ENCODE data around the gene PRRX2. TPM values are rescaled to one million over a fixed set of nuclear protein-coding genes. Genes with fewer than 3 reads are reported as not detected.

Gene PRRX2
- total and polyA plus RNA-seq, 2 of the 4 experiments (the other 2 are of a cell fraction): 12.7 to 35.5 TPM

- H3K4me3 ChIP-seq (ENCODE audit: insufficient read depth, low read depth, low read length): no peak overlapping the region; the same call in 1 of the 2 replicates
- H3K27ac ChIP-seq (ENCODE audit: insufficient read depth, low read length): peak overlapping the region; percentile 75
- peaks cover 33% of the 10 kb centered on the region for H3K4me1 ChIP-seq (ENCODE audit: control insufficient read depth, insufficient read depth, low read length)
- peak overlapping the region; percentile 35; the same call in 1 of the 2 replicates for H2BK20ac ChIP-seq (ENCODE audit: low read depth, low read length)
- dilution Hi-C loops (cut with HindIII; ENCODE audit: low sequenced_read_pairs, unreplicated experiment): no loop called here
- peak overlapping the region; percentile 88 for H4K91ac ChIP-seq (ENCODE audit: insufficient read depth, low read depth, low read length)
- peaks cover 32% of the 10 kb centered on the region for H4K20me1 ChIP-seq (ENCODE audit: insufficient read depth, low read length)
- ATAC-seq (ENCODE audit: low read depth) (no peak), DNase-seq (no peak)
- POLR2A ChIA-PET (ENCODE audit: unreplicated experiment): no interaction called here
- peak overlapping the region; percentile 90 for H3K14ac ChIP-seq (replicated peaks; ENCODE audit: low read depth, low read length)
- no peak for TF ChIP-seq MXI1 (IDR thresholded peaks at IDR 0.05; ENCODE audit: borderline replicate concordance, low read depth, low read length)
- TF ChIP-seq, protein P1, sequence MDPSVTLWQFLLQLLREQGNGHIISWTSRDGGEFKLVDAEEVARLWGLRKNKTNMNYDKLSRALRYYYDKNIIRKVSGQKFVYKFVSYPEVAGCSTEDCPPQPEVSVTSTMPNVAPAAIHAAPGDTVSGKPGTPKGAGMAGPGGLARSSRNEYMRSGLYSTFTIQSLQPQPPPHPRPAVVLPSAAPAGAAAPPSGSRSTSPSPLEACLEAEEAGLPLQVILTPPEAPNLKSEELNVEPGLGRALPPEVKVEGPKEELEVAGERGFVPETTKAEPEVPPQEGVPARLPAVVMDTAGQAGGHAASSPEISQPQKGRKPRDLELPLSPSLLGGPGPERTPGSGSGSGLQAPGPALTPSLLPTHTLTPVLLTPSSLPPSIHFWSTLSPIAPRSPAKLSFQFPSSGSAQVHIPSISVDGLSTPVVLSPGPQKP (IDR thresholded peaks at IDR 0.05; ENCODE audit: borderline replicate concordance, low read depth, low read length): no peak
- TF ChIP-seq, protein P2, sequence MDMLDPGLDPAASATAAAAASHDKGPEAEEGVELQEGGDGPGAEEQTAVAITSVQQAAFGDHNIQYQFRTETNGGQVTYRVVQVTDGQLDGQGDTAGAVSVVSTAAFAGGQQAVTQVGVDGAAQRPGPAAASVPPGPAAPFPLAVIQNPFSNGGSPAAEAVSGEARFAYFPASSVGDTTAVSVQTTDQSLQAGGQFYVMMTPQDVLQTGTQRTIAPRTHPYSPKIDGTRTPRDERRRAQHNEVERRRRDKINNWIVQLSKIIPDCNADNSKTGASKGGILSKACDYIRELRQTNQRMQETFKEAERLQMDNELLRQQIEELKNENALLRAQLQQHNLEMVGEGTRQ (IDR thresholded peaks at IDR 0.05; ENCODE audit: low read depth, low read length): no peak
- TF ChIP-seq MAFK (IDR thresholded peaks at IDR 0.05; ENCODE audit: low read depth, low read length): no peak
- no peak for TF ChIP-seq FOS (IDR thresholded peaks at IDR 0.05; ENCODE audit: low read depth, low read length)
- no peak for TF ChIP-seq BHLHE40 (IDR thresholded peaks at IDR 0.05; ENCODE audit: low read depth, low read length)
- TF ChIP-seq RAD21 (IDR thresholded peaks at IDR 0.05; ENCODE audit: low read length): no peak
- no peak for TF ChIP-seq SMC3 (IDR thresholded peaks at IDR 0.05; ENCODE audit: low read depth, low read length)
- TF ChIP-seq CEBPB (IDR thresholded peaks at IDR 0.05; ENCODE audit: low read depth, low read length): no peak
- no peak overlapping the region; the same call in 1 of the 2 replicates for H3K18ac ChIP-seq (ENCODE audit: low read depth, low read length)
- no TSS peak for BruUV-seq (replicated peaks)
- peak overlapping the region; percentile 93 for H2AK5ac ChIP-seq (ENCODE audit: low read depth, low read length)
- peak overlapping the region; percentile 85 for H2BK120ac ChIP-seq (ENCODE audit: low read depth, low read length)
- no peaks in the 10 kb centered on the region for H3K9me3 ChIP-seq (ENCODE audit: control insufficient read depth, insufficient read depth, low read length)
- in situ Hi-C loops (cut with MboI; ENCODE audit: low sequenced_read_pairs): no loop called here
- peak overlapping the region; percentile 81 for H2AK9ac ChIP-seq (replicated peaks; ENCODE audit: low read depth, low read length, poor library complexity)
- H2BK5ac ChIP-seq (ENCODE audit: low read depth, low read length, poor library complexity, severe bottlenecking): peak overlapping the region; percentile 49
- H3K4me2 ChIP-seq (ENCODE audit: low read depth, low read length): peak overlapping the region; percentile 94
- peaks cover 12% of the 10 kb centered on the region for H3K36me3 ChIP-seq (ENCODE audit: control insufficient read depth, insufficient read depth, low read length)
- peak overlapping the region; percentile 97 for H3K23ac ChIP-seq (ENCODE audit: low read depth, low read length)
- peak overlapping the region; percentile 64; the same call in 1 of the 3 replicates for H2BK15ac ChIP-seq (ENCODE audit: low read depth, low read length)
- peaks cover 11% of the 10 kb centered on the region for H3K9me1 ChIP-seq (ENCODE audit: insufficient read depth, low read length)
- intact Hi-C loops (cut with micrococcal nuclease): loop anchor here (5.0 kb wide), 1 partner anchor 44 kb away; no protein-coding TSS in a partner anchor
- H3K4ac ChIP-seq (ENCODE audit: low read depth, low read length): peak overlapping the region; percentile 93
- peak overlapping the region; percentile 97; the same call in 1 of the 2 replicates for H3K9ac ChIP-seq (ENCODE audit: low read depth, low read length)
- CTCF ChIA-PET: no interaction called here
- H3K79me1 ChIP-seq (ENCODE audit: low read depth in 1 of 2, low read length in 2 of 2): peaks cover 10 to 58% of the 10 kb centered on the region in 2 experiments; a peak in 3 of 4 replicates
- no peaks in the 10 kb centered on the region for H3K27me3 ChIP-seq (ENCODE audit: control insufficient read depth, insufficient read depth, low read length)
- H4K5ac ChIP-seq (ENCODE audit: low read depth, low read length): no peak overlapping the region; the same call in 1 of the 2 replicates
- peak overlapping the region; percentile 76 to 81; a peak in 2 of 4 replicates for H4K8ac ChIP-seq (ENCODE audit: low read depth in 2 of 2, low read length in 2 of 2)
- no CpG with 5 or more reads among the region's 9 CpGs for WGBS, 2 experiments (ENCODE audit: extremely low coverage in 2 of 2, insufficient read length in 1 of 2)
- peak overlapping the region; percentile 30; the same call in 1 of the 2 replicates for H3K56ac ChIP-seq (ENCODE audit: extremely low read depth, insufficient read depth, low read length)
- peak overlapping the region; percentile 33 for H2AFZ ChIP-seq (replicated peaks; ENCODE audit: low read length, poor library complexity)
These were observed 2.4 kb downstream of the PRRX2 start for GRCh38 chr9:129667850-129668249.

Data from IMR-90 (cell line).